ENCODE measurements around the gene CMKLR1.

The CMKLR1 gene

DNA sequence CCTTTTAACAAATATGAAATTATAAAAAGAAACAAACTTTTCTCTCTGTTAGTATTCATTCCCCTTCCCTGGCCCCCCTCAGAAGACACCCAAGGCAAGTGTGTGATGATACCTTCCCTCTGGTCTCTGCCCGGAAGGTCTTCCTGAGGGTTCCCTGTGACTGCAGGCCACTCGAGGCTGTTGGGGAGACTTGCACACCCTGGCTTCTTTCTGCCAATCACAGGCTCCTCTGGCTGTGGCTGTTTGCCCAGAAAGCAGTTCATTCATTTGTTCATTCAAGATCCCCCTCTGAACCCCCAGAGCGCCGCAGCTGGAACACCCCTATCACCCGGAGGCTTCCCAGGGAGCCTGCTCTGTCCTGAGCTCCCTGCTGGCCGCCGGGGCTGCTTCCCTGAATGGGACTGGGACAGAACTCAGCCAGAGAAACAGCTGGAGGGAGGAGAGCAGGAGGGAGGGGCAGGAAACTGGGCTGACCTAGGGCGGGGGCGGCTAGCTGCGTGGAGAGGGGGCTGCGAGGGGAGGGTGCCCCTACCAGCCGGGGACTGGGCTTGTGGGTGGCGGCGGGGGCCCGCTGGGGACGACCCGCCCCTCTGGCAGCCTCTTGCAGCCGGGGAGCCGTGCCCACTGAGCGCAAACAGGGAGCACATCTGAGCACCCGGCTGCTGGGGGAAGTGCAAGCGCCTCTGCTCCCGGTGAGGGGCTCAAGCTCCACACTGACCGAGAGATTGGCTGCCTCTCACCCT, at the start of gene CMKLR1:
TSS of gene CMKLR1 (minus strand) at position 397 of the 743 bp plus-strand sequence. CDS start 45,720 bp downstream, outside the sequence.
- no peak for DNase-seq

DNA sequence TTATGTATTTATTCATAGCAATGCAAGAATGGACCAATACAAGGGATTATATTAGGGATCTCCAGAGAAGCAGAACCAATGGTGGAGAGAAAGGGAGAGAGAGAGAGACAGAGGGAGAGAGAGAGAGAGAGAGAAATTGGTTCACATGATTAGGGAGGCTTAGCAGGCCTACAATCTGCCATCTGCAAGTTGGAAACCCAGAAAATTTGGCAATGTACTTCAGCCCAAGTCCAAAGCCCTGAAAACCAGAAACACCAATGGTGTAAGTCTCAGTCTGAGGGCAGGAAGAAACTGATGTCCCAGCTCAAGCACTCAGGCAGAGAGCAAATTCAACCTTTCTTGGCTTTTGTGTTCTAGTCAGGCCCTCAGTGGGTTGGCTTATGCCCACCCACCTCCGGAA, 48.7 kb upstream of the CMKLR1 start:
- no peak for DNase-seq

DNA sequence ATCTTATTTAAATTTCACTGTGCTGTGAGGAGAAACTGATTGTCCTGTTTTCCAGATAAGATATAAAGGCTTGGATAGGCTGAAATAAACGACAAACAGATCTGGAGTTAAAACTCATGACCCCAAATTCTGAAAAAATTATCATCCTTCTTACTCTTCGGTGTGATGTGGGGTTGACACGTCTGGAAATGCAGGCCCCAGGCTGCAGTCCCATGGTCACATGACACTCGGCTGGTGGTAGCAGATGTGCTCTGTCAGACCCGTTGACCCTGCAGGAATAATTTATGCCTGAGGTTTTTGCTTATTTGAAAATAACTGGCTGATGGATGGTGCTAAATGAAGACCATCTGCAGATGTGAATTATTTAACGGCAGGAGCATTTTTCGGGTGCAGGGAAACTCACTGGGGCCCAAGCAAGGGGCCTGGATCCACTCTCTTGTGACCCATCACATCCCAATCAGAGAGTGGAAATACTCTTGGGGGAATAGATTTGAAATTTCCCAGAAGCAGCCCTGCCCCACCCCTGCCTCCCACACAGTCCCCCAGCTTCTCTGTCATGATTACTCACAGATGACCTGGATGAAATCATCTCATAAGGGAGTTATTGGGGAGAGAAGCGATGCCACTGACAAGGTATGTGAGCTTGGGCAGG, 47.7 kb upstream of the CMKLR1 start:
- DNase-seq, result no peak

DNA sequence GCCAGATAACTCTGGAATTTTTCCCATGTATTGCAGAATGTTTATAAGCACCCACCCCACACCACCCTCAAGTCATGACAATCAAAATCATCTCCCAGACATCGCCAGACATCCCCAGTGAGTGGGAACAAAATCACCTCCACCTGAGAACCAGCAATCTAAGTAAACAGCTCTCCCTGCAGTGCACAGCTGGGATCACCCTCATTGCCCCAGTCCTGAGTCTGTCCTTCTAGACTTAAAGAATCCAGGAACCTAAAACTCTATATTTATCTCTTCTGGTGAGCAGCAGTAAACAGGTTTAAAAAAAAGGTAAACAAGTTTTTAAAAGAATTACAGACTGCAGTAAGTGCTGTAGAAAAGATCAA, 43.3 kb upstream of the CMKLR1 start:
- no peak for DNase-seq

GRCh38 chr12:108381787-108382436, 42.8 kb upstream of the CMKLR1 start:
- DNase-seq, result no peak

- no peak for DNase-seq
These were observed 41.3 kb upstream of the CMKLR1 start for GRCh38 chr12:108380382-108380781.

- DNase-seq, result no peak
These were observed 40.7 kb upstream of the CMKLR1 start for GRCh38 chr12:108379823-108380222.

DNA sequence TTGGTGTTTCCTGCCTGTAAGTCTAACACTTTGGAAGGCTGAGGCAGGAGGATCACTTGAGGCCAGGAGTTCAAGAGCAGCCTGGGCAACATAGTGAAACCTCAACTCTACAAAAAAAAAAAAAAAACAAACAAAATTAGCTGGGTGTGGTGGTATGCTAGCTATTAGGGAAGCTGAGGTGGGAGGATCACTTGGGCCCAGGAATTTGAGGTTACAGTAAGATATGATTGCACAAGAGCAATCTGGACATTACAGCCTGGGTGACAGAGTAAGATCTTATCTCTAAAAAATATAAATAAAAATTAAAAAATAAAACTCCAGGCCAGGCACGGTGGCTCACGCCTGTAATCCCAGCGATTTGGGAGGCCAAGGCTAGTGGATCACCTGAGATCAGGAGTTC, 39.8 kb upstream of the CMKLR1 start:
- no peak for DNase-seq

- no peak for DNase-seq
These were observed 38.1 kb upstream of the CMKLR1 start for GRCh38 chr12:108377260-108377659.

DNA sequence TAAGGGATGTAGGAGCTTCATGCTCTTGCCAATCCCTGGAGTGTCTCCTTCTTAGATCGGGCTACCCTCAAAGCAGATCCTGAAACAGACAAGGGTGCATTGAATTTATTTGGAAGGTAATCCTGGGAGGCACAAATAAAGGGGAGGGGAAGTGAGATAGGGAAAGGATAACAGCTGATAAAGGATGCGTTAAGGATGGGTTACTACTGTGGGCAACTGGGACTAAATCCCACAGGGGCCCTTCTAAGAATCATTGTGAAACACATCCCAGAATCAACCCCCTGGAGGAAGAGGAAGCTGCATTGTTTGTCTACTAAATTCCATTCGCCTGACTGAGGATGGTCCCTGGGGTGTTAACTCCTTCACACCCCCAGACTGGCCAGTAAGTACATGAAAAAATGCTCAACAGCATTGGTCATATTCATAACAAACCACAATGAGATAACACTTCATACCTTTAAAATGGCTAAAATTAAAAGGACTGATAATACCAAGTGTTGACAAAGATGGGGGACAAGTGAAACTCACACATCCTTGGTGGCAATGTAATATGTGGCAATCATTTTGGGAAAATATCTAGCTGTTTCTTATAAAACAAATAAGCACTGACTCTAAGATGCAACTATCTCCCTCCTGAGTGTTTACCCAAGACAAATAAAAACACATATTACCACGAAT, 37.0 kb upstream of the CMKLR1 start:
- DNase-seq, result no peak

DNA sequence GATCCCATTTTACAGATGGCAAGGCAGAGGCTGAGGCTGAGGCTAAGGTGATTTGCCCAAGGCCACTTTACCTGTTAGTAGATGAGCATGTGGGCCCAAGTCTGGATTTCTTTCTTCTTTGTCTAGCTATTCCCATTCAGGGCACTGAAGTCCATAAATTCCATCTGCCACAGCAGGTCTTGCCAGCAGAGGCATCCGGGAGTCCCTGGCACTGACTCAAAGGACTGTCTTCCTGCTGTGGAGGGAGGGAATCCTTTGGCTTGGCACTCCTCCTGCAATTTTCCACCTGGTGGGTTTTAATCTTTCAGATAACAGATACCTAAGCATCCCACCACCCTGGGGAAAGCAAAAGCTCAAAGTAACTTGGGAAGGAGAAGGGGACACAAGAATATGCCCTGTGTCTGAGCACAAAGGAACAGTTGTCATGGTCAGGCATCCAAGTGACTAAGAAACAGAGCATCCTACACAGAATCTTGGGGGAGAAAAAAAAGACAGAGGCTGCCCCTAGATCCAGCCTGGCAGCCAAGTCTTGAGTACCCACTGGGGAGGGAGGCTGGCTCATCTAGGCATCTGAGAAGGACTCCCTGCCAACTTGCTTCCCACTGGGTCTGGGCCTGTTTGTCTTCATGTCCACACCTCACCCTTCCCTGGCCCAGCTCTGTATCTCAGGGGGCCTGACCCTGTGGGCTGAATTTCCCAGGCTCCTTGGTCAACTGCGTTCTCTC, 35.6 kb upstream of the CMKLR1 start:
- DNase-seq, result no peak

DNA sequence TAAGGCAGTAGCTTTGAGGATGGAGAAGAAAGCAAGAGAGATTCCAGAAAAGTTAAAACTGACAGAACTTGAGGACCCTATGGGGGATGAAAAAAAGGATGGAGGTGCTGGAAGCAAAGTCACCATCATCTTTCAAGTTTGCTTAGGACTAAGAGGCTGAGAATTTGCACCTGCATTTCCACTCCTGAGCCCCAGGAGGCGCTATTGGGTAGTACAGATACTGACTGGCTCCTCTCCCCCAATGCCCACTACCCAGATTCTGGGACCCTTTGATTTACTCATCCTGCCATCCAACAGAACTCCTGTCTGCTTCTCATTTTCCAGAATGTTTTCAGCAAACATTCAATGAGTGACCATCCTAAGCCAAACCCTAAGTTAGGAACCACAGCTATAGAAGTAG, 34.0 kb upstream of the CMKLR1 start:
- no peak for DNase-seq

DNA sequence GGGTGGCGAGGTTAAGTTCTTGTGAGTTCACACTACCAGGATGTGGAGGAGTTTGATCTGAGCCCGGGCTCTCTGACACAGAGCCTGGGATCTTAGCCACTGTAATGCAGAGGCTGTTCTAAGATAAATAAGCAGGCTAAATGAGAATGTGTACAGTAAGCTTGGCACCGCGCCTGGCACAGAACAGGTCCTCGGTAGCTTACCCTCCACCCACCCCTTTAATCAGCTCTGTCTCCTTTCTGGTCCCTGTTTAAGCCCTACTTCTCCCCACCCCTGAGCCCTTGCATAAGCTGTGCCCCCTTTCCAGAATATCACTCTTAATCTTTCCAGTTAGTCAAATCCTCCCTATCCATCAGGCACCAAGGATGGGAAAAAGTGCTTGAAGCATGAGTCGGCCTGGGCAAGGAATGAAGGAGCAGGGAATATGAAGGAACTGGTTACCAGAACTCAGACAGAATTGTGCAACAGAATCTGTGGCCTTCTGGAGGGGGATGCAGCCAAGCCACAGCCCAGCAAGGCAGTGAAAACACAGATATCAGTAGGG, 32.8 kb upstream of the CMKLR1 start:
- DNase-seq, result no peak

- no peak for DNase-seq
These were observed 31.3 kb upstream of the CMKLR1 start for GRCh38 chr12:108370415-108370814.

DNA sequence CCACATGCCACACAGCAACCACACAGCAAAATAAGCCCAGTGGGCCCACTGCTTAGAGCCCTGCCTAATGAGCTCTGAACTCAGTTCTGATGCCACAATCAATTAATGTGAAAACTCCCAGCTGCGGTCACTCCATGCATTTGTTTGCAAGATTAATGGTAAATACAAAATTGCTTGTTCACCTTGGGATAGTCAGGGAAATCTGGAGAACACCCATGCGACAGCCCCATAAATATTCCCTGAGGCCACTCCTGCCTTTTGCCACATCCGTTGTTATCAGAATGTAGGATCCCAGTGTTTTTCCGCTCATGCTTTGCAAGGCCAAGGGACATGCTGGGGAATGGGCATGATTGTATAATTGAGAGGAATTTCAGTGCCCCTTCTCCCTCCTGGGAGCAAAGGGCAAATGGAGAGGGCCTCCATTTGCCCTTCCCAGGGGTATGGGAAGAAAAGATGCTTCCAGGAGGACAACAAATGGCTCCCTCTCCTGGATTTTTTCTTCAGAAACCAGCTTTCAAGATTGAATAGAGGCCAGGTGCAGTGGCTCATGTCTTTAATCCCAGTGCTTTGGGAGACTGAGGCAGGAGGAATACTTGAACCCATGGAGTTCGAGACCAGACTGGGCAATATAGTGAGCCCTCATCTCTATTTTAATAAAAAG, 30.8 kb upstream of the CMKLR1 start:
- no peak for DNase-seq

DNA sequence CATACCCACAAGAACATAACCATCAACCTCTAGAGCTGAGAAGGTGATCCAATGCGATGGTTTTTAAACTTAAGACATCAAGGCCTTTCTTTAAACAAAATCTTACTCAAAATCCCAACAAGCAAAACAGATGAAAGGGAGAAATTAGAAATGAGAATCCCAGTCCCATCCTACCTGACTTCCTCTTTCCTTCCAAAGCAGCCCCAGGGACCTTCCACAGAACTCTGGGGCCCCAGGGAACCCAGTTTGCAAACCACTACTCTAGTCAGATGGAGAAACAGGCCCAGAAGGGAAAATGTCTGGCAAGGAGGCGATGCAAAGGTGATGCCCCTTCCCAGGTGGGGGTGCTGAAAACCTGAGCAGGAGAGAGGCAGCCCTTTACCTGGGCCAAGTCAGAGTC, 29.0 kb upstream of the CMKLR1 start:
- DNase-seq, result no peak

DNA sequence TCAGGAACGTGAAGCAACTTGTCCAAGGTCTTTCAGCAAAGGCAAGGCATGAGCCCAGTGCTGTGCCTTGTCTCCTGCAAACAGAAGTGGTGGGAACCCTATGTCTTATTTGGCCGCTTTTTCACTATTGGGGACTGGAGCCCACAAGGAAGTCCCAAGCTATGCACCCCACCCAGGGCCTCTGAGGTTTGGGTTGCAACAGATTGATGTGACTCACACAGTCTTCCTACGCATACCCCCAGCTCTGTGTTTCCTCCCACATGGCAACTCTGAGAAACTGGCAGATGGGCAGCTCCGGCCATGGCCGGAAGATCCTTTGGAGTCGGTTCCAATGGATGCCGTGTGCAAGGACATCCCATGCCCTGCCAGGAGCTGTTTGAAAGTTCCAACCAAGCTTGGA, 28.3 kb upstream of the CMKLR1 start:
- no peak for DNase-seq

DNA sequence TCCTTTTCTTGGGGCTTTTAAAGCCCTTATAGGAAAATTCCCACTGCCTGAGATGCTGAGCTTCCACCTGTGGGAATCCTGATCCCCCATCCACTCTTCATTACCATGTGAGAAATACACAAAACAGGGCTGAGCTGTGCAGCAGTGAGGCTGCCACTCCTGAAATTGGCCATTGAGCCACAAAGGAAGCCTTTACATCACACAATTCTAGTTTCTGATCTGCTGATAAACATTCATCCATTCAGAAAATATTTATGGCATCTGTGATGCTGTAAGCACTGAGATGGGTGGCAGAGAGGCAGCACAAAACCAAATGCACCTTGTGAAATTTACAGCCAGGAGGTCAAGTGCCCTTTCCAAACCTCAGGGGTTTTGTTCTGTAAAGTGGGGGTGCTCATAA, 26.2 kb upstream of the CMKLR1 start:
- no peak for DNase-seq

GRCh38 chr12:108364879-108365278, 25.8 kb upstream of the CMKLR1 start:
- DNase-seq, result no peak

DNA sequence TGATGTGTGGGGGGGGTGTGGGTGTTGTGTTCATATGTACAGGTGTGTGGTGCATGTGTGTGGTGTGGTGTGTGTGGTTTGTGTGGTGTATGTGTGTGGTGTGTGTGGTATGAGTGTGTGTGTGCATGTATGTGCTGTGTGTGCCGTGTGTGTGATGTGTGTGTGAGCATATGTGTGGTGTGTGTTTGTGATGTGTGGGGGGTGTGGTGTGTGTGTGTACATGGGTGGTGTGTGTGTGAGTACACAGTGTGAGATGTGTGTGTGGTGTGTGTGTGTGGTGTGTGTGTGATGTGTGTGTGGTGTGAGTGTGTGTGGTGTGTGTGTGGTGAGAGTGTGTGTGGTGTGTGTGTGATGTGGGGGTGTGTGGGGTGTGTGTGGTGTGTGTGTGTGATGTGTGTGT, 24.5 kb upstream of the CMKLR1 start:
- DNase-seq, result no peak

DNA sequence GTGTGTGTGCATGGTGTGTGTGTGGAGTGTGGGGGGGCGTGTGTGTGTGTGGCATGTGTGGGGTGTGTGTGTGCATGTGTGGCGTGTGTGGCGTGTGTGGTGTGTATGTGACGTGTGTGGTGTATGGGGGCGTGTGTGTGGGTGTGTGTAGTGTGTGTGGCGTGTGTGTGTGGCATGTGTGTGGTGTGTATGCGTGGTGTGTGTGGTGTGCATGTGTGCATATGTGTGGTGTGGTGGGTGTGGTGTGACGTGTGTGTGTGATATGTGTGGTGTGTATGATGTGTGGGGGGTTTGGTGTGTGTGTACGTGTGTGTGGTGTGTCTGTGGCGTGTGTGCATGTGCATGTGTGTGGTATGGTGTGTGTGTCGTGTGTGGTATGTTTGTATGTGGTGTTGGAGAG, 24.1 kb upstream of the CMKLR1 start:
- no peak for DNase-seq

GRCh38 chr12:108361606-108362005, 22.5 kb upstream of the CMKLR1 start:
- no peak for DNase-seq

All from NCI-H1436 treated with DMSO at 0.1 percent for 48 hours (cell line).